T-helper 22 cell (primary cell): ENCODE data around the gene RAB3D.
"Not testable (repeated sequence)": the region's sequence is repeated elsewhere in the genome, so short reads cannot be mapped to it uniquely, and the experiment has no call there.

ENCODE experiments used
- DNase-seq: peaks from one replicate; pipeline ENCODE4 v3.0.0-alpha.2; 2020; ENCODE audit warnings: low read depth

The RAB3D gene

GRCh38 chr19:11339254-11340098 lies at the start of gene RAB3D:
Gene RAB3D (minus strand): TSS chr19:11339657. CDS start chr19:11337399, 2,258 bp downstream.
- peak; percentile 58 for DNase-seq

DNA sequence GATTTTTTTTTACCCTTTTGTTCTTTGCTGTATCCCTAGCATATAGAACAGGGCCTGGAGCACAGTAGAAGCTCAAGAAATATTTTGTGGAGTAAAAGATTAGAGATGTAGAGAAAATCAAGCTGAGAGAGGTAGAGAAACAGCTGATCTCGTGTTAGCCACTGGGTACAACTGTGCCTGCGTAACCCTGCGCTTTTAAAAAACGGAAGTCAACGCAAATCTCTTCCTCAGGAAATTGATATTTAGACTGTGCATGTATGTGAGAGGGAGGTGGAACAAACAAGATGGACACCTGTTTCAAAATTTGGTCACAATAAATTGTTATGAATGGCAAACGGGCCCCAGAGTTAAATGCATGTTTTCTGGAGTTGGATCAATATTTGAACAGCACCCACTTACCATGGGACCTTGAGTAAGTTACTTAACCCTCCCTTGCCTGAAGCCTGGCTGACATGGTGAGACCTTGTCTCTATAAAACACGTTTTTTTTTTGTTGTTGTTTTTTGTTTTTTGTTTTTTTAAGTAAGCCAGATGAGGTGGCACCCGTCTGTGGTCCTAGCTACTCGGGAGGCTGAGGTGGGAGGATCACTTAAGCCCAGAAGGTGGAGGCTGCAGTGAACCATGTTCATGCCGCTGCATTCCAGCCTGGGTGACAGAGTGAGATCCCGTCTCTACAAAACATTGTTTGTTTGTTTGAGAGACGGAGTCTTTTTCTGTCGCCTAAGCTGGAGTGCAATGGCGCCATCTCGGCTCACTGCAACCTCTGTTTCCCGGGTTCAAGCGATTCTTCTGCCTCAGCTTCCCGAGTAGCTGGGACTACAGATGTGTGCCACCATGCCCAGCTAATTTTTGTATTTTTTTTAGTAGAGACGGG lies 47.9 kb upstream of the RAB3D start:
- no peak for DNase-seq

- no peak for DNase-seq
Measured at GRCh38 chr19:11384778-11385129, 45.3 kb upstream of the RAB3D start.

DNA sequence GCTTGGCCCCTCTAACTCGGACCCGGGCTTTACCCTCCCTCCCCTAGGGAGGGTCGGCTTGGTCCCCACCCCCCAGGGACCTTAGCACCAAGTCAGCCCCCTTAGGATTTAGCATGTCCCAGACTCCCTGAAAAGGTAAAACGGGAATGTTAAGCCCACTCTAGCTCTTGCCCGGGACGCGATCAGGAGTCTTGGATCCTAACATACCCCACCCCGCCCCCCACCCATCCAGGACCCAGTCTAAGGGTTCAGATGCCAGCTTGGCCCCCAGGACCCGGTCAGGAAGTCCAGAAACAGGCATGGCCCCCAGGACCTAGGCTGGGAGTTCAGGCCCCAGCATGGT lies 44.2 kb upstream of the RAB3D start:
- no peak for DNase-seq

DNA sequence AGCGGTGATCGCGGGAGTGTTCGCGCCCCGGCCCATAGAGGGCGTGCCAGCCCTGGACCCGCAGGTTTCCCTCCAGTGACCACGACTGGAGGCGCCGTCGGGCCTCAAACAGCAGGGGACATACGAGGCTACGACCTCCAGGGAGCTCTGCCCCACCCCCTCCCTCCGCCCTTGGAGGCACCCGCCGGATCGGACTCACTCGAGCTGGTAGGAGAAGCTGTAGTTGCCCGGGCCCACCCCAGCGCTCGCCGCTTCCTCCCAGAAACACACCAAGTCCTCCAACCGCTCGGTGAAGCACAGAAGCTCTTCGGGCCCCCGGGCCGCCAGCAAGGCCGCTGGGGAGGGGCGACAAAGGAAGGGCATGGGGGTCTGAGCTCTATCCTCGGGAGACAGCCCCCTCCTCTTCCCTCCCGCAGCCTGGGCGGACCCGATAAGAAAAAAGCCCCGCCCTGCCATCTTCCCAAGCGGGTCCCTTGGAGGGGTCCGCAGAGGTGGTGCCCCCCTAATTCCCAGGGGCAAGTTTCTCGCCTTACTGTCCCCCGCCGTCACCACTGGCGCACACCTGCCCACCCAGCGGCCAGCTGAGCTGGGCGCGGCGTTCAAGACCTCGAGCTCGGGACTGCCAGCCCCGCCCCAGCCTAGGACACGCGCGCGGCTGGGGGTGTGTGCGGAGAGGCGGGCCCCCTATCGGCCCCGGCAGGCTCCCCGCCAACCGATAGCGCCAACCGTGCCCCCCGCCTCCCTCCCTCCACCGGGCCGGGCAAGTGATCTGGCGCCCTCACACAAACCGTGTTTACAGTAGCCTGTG lies 43.6 kb upstream of the RAB3D start:
- no peak for DNase-seq

DNA sequence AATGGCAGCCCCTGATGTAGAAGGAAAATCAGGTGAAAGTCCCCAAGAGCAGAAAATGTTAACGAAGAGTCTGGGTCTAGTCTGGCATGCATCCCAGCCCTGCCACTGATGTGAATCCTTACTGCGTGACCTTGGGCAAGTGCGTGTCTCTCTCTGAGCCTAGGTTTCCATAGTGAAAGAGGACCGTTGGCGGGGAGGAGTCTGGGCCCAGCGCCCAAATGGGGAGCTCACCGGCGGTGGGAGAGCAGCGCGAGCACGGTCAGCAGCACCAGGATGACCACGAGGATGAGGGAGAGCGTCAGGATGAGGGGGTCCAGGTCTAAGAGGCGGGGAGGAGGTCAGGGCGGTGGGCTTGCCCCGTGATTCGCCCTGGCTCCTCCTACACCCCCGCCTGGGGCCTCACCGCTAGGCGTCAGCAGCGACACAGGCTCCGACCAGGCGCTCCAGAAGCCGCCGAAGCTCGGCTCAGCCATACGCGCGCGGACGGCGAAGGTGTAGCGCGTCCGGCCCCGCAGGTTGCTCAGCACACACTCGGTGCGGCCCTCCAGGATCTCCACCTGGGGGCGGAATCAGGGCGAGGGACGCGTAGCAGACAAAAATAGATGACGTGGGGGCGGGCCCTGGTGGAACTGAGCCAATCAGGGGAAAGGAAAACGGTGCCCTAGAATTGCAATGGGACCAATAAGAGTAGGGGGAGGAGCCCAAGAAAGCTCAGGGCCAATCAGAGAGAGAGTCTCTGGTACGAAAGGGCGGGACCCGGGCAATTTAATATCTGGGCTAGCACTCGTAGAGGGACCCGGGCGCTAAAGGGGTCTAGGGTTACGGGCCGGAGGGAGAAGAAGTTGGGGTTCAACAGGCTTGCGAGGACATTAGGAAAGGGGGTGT lies 41.4 kb upstream of the RAB3D start:
- peak; percentile 96 for DNase-seq

DNA sequence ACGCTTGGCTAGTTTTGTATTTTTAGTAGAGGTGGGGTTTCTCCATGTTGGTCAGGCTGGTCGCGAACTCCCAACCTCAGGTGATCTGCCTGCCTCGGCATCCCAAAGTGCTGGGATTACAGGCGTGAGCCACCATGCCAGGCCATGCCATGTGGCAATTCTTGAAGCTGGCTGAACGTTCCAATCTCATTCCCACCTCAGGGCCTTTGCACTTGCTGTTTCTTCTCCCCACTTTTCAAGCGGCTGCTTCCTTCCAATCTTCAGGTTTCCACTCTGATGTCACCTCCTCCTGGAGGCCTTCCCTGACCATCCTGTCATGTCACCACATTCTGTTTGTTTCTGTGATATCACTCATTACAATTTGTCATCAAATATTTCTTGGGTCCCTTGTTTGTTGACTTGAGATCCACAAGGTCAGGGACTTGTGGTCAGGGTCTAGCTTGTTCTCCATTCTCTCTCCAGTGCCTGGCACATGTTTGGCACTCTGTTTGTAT lies 40.4 kb upstream of the RAB3D start:
- no peak for DNase-seq

DNA sequence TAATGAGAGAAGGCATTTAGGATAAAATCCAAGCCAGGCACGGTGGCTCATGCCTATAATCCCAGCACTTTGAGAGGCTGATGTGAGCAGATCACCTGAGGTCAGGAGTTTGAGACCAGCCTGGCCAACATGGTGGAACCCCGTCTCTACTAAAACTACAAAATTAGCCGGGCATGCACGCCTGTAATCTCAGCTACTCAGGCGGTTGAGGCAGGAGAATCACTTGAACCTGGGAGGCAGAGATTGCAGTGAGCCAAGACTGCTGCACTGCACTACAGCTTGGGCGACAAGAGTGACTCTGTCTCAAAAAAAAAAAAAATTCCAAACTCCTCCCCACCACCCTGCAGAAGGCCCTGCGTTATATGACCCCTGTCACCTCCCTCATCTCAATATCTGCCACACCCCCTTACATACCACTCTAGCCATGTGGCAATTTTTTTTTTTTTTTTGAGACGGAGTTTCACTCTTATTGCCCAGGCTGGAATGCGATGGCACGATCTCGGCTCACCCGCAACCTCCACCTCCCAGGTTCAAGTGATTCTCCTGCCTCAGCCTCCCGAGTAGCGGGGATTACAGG lies 39.9 kb upstream of the RAB3D start:
- DNase-seq = not testable (repeated sequence)

DNA sequence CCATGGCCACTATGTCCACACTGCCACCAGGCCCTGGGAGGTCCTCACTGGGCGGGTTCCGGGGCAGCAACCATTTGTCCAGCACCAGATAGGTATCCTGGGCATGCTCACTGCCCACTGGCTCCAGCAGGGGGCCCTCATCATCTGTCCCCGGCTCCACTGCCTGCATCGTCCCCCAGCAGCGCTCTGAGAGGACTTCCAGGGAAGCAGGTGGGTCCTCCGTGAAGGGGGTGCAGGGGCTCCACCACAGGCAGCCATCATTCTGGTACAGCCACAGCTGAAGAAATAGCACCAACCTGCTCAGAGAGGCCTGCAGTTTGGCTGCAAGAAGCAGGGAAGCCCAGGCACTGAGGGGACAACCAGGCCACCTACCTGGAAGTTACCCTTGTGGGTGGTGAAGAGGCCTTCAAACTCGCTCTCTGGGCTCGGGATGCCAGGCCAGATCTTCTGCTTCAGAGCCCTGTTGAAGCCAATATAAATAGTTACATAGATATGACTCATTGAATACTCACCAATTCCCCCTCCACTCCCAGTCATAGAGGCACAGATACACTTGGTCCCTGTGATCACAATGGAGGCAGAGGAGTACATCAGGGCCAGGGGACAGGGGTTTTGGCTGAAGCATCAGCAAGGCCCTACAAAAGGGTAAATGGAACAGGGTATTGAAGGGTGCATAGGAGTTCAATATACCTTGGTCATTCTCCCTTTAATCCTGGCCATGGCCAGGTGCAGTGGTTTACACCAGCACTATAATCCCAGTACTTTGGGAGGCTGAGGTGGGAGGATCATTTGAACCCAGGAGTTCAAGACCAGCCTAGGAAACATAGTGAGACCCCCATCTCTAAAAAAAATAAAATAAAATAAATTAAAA lies 39.1 kb upstream of the RAB3D start:
- DNase-seq = no peak

- DNase-seq = no peak
Measured at GRCh38 chr19:11377756-11378155, 38.3 kb upstream of the RAB3D start.

DNA sequence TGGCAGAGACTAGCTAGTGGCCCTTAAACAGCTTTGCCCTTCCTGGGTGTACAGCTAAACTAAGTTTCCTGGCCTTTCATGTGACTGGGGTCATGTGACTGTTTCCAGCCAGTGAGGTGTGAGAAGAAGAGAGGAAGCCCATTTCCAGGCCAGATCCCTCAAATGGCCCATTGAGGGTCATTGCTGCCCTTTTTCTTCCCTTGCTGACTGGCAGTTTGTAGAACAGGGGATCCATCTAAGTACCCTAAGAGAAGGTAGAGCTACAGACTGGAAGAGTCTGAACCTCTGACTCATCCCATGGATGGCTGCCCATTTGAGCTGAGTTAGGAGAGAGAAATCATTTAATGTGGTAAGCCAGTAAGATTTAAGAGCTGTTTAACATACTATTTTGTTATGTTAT lies 37.8 kb upstream of the RAB3D start:
- DNase-seq = no peak

DNA sequence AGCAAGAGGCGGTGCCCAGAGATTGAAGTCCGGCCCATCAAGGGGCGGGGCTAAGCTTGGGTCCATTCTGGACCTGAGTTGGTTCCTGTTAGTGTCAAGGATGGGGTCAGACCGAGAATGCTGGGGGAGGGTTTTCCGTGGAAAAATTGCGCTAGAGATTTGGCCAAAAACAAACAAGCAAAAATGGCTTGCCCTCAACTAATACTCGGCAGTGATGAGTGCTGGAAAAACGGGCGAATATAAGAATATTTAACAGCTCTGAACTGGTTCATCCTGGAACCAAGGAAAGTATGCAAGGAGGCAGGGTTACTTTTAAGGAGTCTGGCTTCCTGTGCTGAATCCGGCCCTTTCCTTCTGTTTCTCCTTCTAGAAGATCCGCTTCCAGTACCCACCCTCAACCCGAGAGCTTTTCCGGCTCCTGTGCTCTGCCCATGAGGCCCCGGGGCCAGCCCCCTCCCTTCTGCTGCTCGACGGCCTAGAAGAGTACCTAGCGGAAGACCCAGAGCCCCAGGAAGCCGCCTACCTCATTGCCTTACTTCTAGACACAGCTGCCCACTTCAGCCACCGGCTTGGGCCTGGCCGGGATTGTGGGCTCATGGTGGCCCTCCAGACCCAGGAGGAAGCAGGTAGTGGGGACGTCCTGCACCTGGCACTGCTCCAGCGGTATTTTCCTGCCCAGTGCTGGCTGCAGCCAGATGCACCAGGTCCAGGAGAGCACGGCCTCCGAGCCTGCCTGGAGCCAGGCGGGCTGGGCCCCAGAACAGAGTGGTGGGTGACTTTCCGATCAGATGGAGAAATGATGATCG lies 35.9 kb upstream of the RAB3D start:
- DNase-seq = peak; percentile 58

DNA sequence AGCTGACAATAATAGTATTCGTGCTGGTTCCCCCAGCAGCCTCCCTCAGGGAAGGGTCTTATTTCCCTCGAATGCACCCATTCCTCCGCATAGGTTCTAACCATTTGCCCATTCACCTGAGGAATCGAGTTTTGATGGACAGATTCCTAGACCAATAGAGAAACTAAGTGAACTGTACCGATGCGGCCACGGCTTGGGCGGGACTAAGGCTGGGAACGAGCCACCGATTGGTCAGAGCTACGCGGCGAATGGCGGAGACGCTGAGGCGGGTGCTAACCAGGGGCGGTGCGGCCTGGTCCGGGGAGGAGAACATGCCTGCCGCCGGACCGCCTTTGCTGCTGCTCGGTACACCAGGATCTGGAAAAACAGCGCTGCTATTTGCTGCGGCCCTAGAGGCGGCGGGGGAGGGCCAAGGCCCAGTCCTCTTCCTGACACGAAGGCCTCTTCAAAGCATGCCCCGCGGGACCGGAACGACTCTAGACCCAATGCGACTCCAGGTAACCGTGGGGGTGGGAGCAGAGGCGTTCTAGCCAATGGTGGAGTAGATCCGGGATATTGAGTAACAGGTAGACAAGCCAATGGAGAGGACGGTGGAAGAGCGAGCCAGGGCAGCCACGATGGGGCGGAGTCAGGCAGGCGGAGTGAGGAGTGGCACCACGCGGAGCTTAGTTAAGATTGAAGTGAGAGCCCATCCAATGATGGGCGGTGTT lies 35.1 kb upstream of the RAB3D start, which contains the start of gene SWSAP1:
Gene SWSAP1, plus strand, starts transcription at position 234 of the 710 bp plus-strand sequence. Its CDS starts 15 bp downstream, at position 249.
- peak; percentile 96 for DNase-seq

- DNase-seq = no peak
Measured at GRCh38 chr19:11373885-11374432, 34.5 kb upstream of the RAB3D start.

GRCh38 chr19:11373166-11373884 lies 33.9 kb upstream of the RAB3D start:
- DNase-seq = no peak

GRCh38 chr19:11370744-11371143 lies 31.3 kb upstream of the RAB3D start:
- no peak for DNase-seq

DNA sequence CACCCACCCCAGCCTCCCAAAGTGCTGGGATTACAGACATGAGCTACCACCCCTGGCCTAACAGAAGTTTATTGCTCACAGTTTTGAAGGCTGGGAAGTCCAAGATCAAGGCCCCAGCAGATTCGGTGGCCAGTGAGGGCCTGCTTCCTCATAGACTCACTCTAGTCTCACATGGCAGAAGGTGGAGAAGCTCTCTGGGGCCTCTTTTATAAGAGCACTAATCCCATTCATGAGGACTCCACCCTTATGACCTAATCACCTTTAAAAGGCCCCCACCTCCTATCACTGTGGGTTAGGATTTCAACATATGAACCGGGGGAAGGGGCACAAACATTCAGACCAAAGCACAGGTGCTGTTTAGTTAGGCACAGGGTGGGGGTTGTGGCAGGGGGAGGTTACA lies 28.1 kb upstream of the RAB3D start:
- no peak for DNase-seq
